K562 (cell line): ENCODE results near the gene AGPAT1. TPM values are rescaled to one million over a fixed set of nuclear protein-coding genes. Genes with fewer than 3 reads are reported as not detected.

Source experiments
- BHLHE40 ChIP-seq: IDR thresholded peaks from 2 replicates; pipeline ENCODE4 v1.6.1; 2011; ENCODE audit warnings: low read length, improper control_type of control experiment
- CXXC5 ChIP-seq: fragments of 250-450 bp; sonication (Bioruptor Pico); IDR thresholded peaks from 2 replicates; pipeline ENCODE4 v1.8.0; 2022; ENCODE audit warnings: inconsistent platforms, mild to moderate bottlenecking, moderate library complexity
- DNMT1 ChIP-seq: fragments of 450-650 bp; IDR thresholded peaks from 2 replicates; pipeline ENCODE4 v1.6.1; 2016; ENCODE audit warnings: antibody characterized with exemption, mild to moderate bottlenecking
- GTF2B ChIP-seq: IDR thresholded peaks from 2 replicates; pipeline ENCODE4 v1.6.1; 2011; ENCODE audit not compliant: insufficient read length; ENCODE audit errors: extremely low read depth
- KDM5B ChIP-seq: fragments of 200-600 bp; sonication (generic); IDR thresholded peaks from 2 replicates; pipeline ENCODE4 v1.6.1; 2012; ENCODE audit warnings: low read depth, mild to moderate bottlenecking, moderate library complexity, low read length, control low read depth, inconsistent platforms; ENCODE audit not compliant: insufficient replicate concordance
- MIER1 ChIP-seq: fragments of 450-650 bp; IDR thresholded peaks from 2 replicates; pipeline ENCODE4 v1.6.1; 2016; ENCODE audit warnings: antibody characterized with exemption, mild to moderate bottlenecking, low read depth
- MTA1 ChIP-seq: fragments of 450-650 bp; IDR thresholded peaks from 2 replicates; pipeline ENCODE4 v1.6.1; 2017; ENCODE audit warnings: borderline replicate concordance
- NR3C1 ChIP-seq: sonication (generic); formaldehyde crosslinking; IDR thresholded peaks from 2 replicates; pipeline ENCODE4 v1.8.1; 2022; ENCODE audit warnings: missing genetic modification reagents
- PHTF2 ChIP-seq: fragments of 250-450 bp; sonication (Bioruptor Pico); IDR thresholded peaks from 2 replicates; pipeline ENCODE4 v1.5.0; 2021; ENCODE audit warnings: mild to moderate bottlenecking
- POLR2AphosphoS5 ChIP-seq: IDR thresholded peaks from 2 replicates; pipeline ENCODE4 v1.6.1; 2011; ENCODE audit warnings: mild to moderate bottlenecking, low read depth, low read length, moderate library complexity; ENCODE audit not compliant: control insufficient read depth, insufficient read depth
- RBFOX2 ChIP-seq: fragments of 200-400 bp; formaldehyde crosslinking; IDR thresholded peaks from 2 replicates; pipeline ENCODE4 v1.6.1; 2017; ENCODE audit warnings: low read depth, mild to moderate bottlenecking, low read length, moderate library complexity
- ZBTB12 ChIP-seq: fragments of 250-450 bp; sonication (Bioruptor Pico); IDR thresholded peaks from 2 replicates; pipeline ENCODE4 v1.4.0; 2020
- ZNF124 ChIP-seq: sonication (generic); formaldehyde crosslinking; IDR thresholded peaks from 2 replicates; pipeline ENCODE4 v1.8.1; 2022; ENCODE audit warnings: missing genetic modification reagents
- ZNF274 ChIP-seq: IDR thresholded peaks from 2 replicates; pipeline ENCODE4 v1.6.1; 2011; ENCODE audit warnings: low read depth, mild to moderate bottlenecking, low read length, moderate library complexity, borderline replicate concordance
- ZNF407 ChIP-seq: fragments of 450-650 bp; IDR thresholded peaks from 2 replicates; pipeline ENCODE4 v1.6.1; 2016; ENCODE audit warnings: low read depth
- ZNF445 ChIP-seq: fragments of 250-450 bp; sonication (Bioruptor Pico); IDR thresholded peaks from 2 replicates; pipeline ENCODE4 v1.4.0; 2020; ENCODE audit warnings: low read depth, mild to moderate bottlenecking, moderate library complexity
- ZNF655 ChIP-seq: fragments of 250-450 bp; sonication (Bioruptor Pico); IDR thresholded peaks from 2 replicates; pipeline ENCODE4 v1.5.0; 2021
- polyA plus RNA-seq, 8 experiments: library from polyadenylated mRNA; depleted of rRNA in 4 of 8; stranded (reverse) in 5 of 8; unstranded in 3 of 8; fragments of >200 nt; fragmentation: Nextera tagmentation in 2 of 8; fragmentation: Illumina TruSeq in 1 of 8; extraction: Ambion mirVana in 2 of 8; extraction: Trizol in 1 of 8; gene quantifications; 2 replicates each; pipeline versions ENCODE4 v1.2.1 to v1.2.3, GENCODE V29; 2011 to 2014; ENCODE audit warnings: inconsistent platforms in 1 of 8, missing spikeins in 1 of 8
- total RNA-seq, 7 experiments: library from RNA; depleted of rRNA in 6 of 7; stranded (reverse); fragments of >200 nt in 6 of 7; fragmentation: Illumina TruSeq in 2 of 7; extraction: Trizol in 2 of 7; gene quantifications; 2 replicates each; pipeline versions ENCODE4 v1.2.1 to v1.2.3, GENCODE V29; 2011 to 2021; ENCODE audit warnings: low replicate concordance in 1 of 7

AGPAT1 gene
- total and polyA plus RNA-seq, 9 of the 15 experiments (the other 6 are each of a cell fraction or from before 2014, with no cell fraction given), result 37.9 to 176 (median 69.4) TPM

- TF ChIP-seq ZNF655 (CRISPR knock-in tag) (no peak), ZNF124 (no peak), KDM5B (peak; percentile 48), GTF2B (no peak), MTA1 (no peak), NR3C1 (no peak), ZBTB12 (CRISPR knock-in tag) (no peak), POLR2AphosphoS5 (no peak), PHTF2 (CRISPR knock-in tag) (no peak), BHLHE40 (peak; percentile 51; the same call in 1 of the 2 replicates), DNMT1 (no peak), CXXC5 (CRISPR knock-in tag) (no peak), ZNF407 (no peak), ZNF274 (no peak), RBFOX2 (peak; percentile 83), ZNF445 (no peak), MIER1 (no peak)
Measured at GRCh38 chr6:32154514-32155161, 21.2 kb downstream of the AGPAT1 start (continued).
